Epithelial cell of proximal tubule (primary cell): ENCODE measurements around the gene ITPKB. TPM values are rescaled to one million over a fixed set of nuclear protein-coding genes. Genes with fewer than 3 reads are reported as not detected.
"Not testable (repeated sequence)": the region's sequence is repeated elsewhere in the genome, so short reads cannot be mapped to it uniquely, and the experiment has no call there.

Source experiments
- DNase-seq: peaks from one replicate; pipeline ENCODE4 v3.0.0-alpha.2; 2011; ENCODE audit warnings: low read depth
- H3K4me3 ChIP-seq: 2 replicates; pipeline ENCODE4 v1.5.1; 2011; ENCODE audit warnings: low read depth, mild to moderate bottlenecking, low read length
- total RNA-seq: library from RNA; depleted of rRNA; stranded (reverse); fragments of >200 nt; gene quantifications from 2 replicates; pipeline ENCODE4 v1.2.3, GENCODE V29; 2015
- TF ChIP-seq, protein P1 (sequence below): conservative IDR thresholded peaks from 2 replicates; pipeline ENCODE4 v1.5.1; 2012; ENCODE audit warnings: low read depth, mild to moderate bottlenecking, low read length

Gene ITPKB
- total RNA-seq, 1 donor from 2014 or later, result 5.1 TPM

DNA sequence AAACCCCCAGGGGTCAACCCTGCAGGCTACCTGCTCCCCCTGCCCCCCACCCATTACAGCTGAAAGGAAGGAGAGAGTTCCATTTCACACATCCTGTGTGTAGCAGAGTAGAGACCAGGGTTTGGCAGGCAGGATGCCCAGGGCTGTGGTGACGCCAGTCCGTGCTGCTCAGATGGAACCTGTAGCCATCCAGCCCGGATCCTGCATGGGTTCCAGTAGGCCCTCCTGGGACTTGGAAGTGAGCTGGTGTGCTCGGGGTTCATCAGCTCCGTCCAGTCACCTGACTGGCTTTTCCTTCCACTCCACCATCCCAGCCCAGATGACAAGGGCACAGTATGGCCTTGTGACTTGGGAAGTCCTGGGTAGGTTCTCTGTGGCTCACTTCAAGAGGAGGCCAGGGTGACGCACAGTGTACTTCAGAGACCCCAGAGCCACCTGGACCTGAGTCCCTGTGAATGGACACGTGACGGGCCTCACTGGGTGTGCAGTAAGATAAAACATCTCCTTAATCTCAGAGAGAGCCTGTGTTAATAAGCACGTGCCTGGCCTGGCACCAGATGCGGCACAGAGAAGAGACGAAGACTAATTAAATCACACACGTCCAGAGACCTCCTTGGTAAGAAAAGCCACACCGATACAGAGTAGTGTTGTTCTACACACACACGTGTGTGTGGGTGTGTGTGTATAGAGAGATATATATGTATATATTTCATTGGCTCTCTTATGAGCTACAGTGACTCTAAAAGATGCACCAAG is 16.0 kb downstream of the ITPKB start:
- TF ChIP-seq, protein P1, sequence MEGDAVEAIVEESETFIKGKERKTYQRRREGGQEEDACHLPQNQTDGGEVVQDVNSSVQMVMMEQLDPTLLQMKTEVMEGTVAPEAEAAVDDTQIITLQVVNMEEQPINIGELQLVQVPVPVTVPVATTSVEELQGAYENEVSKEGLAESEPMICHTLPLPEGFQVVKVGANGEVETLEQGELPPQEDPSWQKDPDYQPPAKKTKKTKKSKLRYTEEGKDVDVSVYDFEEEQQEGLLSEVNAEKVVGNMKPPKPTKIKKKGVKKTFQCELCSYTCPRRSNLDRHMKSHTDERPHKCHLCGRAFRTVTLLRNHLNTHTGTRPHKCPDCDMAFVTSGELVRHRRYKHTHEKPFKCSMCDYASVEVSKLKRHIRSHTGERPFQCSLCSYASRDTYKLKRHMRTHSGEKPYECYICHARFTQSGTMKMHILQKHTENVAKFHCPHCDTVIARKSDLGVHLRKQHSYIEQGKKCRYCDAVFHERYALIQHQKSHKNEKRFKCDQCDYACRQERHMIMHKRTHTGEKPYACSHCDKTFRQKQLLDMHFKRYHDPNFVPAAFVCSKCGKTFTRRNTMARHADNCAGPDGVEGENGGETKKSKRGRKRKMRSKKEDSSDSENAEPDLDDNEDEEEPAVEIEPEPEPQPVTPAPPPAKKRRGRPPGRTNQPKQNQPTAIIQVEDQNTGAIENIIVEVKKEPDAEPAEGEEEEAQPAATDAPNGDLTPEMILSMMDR, result no peak
- no peak for DNase-seq
- no peak overlapping the region for H3K4me3 ChIP-seq

DNA sequence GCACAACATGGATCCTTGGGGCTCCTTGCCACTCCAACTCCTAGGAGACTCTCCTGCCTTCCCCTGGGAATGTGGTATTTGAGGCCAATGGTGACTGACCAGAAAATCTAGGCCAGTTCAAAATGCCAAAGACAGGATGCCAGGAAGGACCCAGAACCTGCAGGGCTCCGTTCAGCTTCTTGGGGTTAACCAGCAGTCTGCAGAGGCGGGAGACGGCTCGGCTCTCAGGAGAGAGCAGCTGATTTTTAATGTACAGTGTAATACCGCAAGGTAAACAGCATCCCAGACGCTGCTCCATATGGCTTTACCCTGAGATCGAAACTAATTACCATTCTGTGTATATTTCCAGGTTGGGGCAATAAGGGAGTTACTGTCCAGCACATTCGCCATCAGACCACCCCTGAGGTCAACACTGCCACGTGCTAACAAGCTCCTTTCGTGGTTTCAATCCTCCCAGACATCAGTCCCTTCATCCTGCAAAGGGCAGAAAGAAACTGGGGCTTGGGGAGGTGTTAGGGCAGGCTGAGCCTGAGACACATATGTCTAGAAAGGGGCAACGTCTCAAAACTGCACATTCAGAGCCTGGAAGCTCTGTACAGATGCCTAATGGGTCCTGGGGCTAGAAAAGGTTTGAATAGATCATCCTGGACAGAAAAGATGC is 16.7 kb downstream of the ITPKB start:
- no peak for DNase-seq
- TF ChIP-seq, protein P1, result no peak
- H3K4me3 ChIP-seq, result no peak overlapping the region

DNA sequence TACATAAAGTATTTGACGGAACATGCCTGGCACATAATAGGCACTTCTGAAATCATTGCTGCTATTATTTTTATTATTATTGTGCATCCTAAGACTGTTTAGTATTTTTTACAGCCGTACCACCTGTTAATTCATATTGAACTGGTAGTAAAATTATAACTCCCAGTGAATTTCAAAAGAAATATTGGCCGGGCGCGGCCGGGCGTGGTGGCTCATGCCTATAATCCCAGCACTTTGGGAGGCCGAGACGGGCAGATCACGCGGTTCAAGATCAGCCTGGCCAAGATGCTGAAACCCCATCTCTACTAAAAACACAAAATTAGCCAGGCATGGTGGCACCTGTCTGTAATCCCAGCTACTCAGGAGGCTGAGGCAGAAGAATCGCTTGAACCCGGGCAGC is 18.5 kb downstream of the ITPKB start:
- DNase-seq, H3K4me3 ChIP-seq: not testable (repeated sequence)

DNA sequence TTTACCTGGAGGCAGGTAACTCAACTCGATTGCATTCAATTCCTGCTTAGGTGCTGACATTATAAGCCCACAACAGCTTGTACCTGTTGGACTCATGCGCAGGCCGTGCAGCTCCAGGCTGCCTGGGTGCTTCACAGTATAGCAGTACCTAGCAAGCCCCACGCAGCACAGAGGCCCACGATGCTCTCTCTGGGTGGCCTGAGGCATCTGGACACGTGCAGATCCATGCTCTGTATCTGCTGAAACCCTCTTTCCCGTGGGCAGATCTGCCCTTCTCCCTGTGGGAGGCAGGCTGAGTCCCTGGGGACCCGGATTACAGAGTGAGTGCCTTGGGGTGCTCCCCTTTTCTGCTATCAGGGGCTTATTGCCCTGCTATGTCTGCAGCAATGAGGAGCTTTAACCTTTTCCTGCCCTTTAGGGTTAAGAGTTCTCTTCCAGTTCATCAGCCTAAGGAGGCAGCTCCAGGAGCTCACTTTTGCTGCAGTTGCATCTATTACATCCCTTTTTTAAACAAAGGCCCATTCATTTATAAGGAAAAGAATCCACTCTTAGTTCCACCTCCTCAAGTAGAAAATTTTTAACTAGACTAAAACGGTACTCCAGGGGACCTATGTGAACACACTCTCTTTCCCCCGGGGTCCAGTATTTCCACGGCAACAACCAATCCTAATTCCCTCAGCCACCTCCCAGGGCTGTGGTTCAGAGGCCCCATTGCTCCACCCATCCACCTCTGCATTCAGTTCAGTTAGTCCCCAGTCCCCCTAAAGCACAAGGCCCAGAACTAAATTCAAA is 19.3 kb downstream of the ITPKB start:
- no peak for DNase-seq
- TF ChIP-seq, protein P1, result no peak
- H3K4me3 ChIP-seq, result no peak overlapping the region

DNA sequence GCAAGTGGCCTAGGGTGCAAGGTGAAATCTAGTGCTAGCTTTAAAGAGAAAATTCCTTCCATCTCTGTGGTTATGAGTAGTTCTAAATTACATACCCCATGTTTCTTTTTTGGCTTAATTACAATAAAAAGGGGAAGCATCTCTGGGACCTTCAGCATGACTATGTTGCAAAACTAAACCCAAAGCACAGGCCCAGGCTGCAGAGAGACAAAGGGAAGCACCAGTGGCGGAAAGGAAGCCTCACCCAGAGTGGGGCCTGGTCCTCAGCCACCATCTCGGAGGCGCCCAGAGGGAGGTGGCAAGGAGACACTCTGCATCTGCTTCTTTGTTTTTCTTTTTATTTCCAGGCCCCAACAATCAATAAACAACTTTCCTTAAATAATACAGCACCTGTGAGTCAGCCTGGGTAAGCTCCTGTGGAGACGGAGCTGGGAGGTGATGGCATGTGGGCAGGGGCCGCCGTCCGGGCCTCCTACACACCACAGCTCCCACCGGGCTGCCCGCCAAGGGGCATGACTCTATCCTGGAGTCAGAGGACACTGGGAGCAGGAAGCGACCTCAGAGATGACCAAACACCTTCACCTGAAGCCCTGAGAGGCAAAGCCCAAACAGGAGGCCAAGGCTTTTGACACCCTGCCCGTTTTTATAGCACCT is 21.7 kb downstream of the ITPKB start:
- no peak overlapping the region for H3K4me3 ChIP-seq
- no peak for DNase-seq
- TF ChIP-seq, protein P1, result no peak

DNA sequence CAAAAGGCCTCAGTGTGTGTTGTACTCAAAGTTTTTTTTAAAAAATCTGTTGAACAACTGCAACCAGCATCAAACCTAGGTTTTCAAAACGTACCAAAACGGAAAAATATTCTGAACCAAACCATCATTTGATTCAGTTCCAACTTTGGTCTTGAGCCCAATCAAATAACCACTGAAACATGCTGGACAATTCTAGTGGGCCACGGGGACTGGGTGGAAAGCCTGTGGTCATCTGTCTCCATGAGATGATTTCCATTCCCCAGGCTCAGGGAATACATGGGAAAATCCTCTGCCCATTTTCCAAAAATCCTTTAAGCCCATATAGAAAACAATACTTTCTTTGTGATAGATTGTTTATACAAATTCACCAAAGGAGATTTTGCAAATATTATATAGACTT is 22.5 kb downstream of the ITPKB start:
- no peak for DNase-seq
- TF ChIP-seq, protein P1, result no peak
- no peak overlapping the region for H3K4me3 ChIP-seq

DNA sequence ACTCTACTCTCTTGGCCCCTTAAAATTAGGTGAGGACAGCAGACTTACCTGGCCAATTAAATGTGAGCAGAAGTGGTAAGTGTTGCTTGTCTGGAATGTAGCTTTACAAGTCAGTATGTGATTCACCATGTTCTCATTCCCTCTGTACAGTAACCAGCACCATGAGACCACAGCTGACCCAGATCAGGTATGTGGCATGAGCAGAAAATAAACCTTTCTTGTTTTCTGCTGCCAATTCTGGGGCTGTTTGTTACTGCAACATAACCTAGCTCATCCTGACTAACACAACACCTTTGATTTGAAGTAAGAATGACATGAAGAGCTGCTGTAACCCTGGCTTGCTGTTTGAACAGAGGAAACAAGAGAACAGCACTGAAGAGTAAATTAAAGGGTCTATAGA is 24.9 kb downstream of the ITPKB start:
- TF ChIP-seq, protein P1, result no peak
- H3K4me3 ChIP-seq, result no peak overlapping the region
- DNase-seq, result no peak
